Activated B cell treated with CpG ODN at 0.5 μM for 24 hours (primary cell): ENCODE data around the gene PIEZO2. TPM values are rescaled to one million over a fixed set of nuclear protein-coding genes. Genes with fewer than 3 reads are reported as not detected.

Experiments used
- ATAC-seq: fragments of 200-7000 bp; cut with Tn5 transposase; one replicate; pipeline ENCODE4 v1.10.0; 2021; ENCODE audit warnings: low read depth, mild to moderate bottlenecking, moderate library complexity
- CTCF ChIA-PET: fragments of 350-600 bp; sonication (Branson Sonifier 250); formaldehyde crosslinking; loops from one replicate; lab custom pipeline; 2021; ENCODE audit warnings: antibody characterized with exemption; lab: Charles Lee
- POLR2A ChIA-PET: fragments of 350-600 bp; sonication (Branson Sonifier 250); formaldehyde crosslinking; loops from one replicate; lab custom pipeline; 2021; ENCODE audit warnings: antibody characterized with exemption; lab: Charles Lee
- DNase-seq: peaks from one replicate; pipeline ENCODE4 v3.0.0; 2022
- H3K27ac Mint-ChIP-seq: one replicate; pipeline ENCODE4 v1.8.0; 2020; ENCODE audit warnings: mixed read lengths
- H3K27me3 Mint-ChIP-seq: one replicate; pipeline ENCODE4 v1.8.0; 2021; ENCODE audit warnings: mixed read lengths
- H3K36me3 Mint-ChIP-seq: one replicate; pipeline ENCODE4 v1.8.0; 2021; ENCODE audit warnings: low read depth, mixed read lengths
- H3K4me1 Mint-ChIP-seq: one replicate; pipeline ENCODE4 v1.8.0; 2021; ENCODE audit warnings: mixed read lengths
- H3K4me3 Mint-ChIP-seq: one replicate; pipeline ENCODE4 v1.8.0; 2020; ENCODE audit warnings: mild to moderate bottlenecking, mixed read lengths
- H3K9me3 Mint-ChIP-seq: one replicate; pipeline ENCODE4 v1.8.0; 2020; ENCODE audit warnings: mixed read lengths
- CTCF ChIP-seq: fragments of 200-600 bp; IDR thresholded peaks from one replicate; pipeline ENCODE4 v1.8.0; 2022; ENCODE audit warnings: antibody characterized with exemption, mild to moderate bottlenecking
- intact Hi-C: fragments of 100-400 bp; cut with micrococcal nuclease; formaldehyde crosslinking; loops from one replicate; pipeline ENCODE4 v1.15.1; 2024
- total RNA-seq: library from RNA; stranded (reverse); gene quantifications from 2 replicates; pipeline ENCODE4 v1.2.3, GENCODE V29; 2022

The PIEZO2 gene
- total RNA-seq, 1 donor from 2014 or later, result not detected

- ChIA-PET CTCF (no interaction called here), POLR2A (no interaction called here)
- H3K4me3 Mint-ChIP-seq, result no peak overlapping the region
- ATAC-seq (no peak), DNase-seq (no peak)
- no peak overlapping the region for H3K27ac Mint-ChIP-seq
- H3K4me1 Mint-ChIP-seq, result no peaks in the 10 kb centered on the region
- no peaks in the 10 kb centered on the region for H3K36me3 Mint-ChIP-seq
- no peaks in the 10 kb centered on the region for H3K9me3 Mint-ChIP-seq
- peaks cover 4% of the 10 kb centered on the region for H3K27me3 Mint-ChIP-seq
- intact Hi-C loops, result no loop called here
- no peak for TF ChIP-seq CTCF
Measured at GRCh38 chr18:10705786-10706185, 443.6 kb downstream of the PIEZO2 start.

GRCh38 chr18:10705291-10705690 is 444.1 kb downstream of the PIEZO2 start:
- POLR2A ChIA-PET, result no interaction called here
- no peak overlapping the region for H3K4me3 Mint-ChIP-seq
- intact Hi-C loops, result no loop called here
- no peaks in the 10 kb centered on the region for H3K9me3 Mint-ChIP-seq
- no peak overlapping the region for H3K27ac Mint-ChIP-seq
- no peaks in the 10 kb centered on the region for H3K4me1 Mint-ChIP-seq
- no peak for TF ChIP-seq CTCF
- no peaks in the 10 kb centered on the region for H3K36me3 Mint-ChIP-seq
- H3K27me3 Mint-ChIP-seq, result peaks cover 4% of the 10 kb centered on the region
- DNase-seq, result no peak
- no peak for ATAC-seq
- CTCF ChIA-PET, result no interaction called here

- DNase-seq (no peak), ATAC-seq (no peak)
- no peak for TF ChIP-seq CTCF
- Mint-ChIP-seq H3K36me3 (no peaks in the 10 kb centered on the region), H3K27ac (no peak overlapping the region), H3K27me3 (peaks cover 4% of the 10 kb centered on the region), H3K4me3 (no peak overlapping the region), H3K9me3 (no peaks in the 10 kb centered on the region), H3K4me1 (no peaks in the 10 kb centered on the region)
- ChIA-PET POLR2A (no interaction called here), CTCF (no interaction called here)
- intact Hi-C loops, result loop anchor here (5.0 kb wide), 1 partner anchor 140 kb away; no protein-coding TSS in a partner anchor
Measured at GRCh38 chr18:10702206-10702605, 447.2 kb downstream of the PIEZO2 start.

GRCh38 chr18:10690366-10690765 is 459.0 kb downstream of the PIEZO2 start:
- ATAC-seq (no peak), DNase-seq (no peak)
- ChIA-PET POLR2A (no interaction called here), CTCF (no interaction called here)
- no peak for TF ChIP-seq CTCF
- Mint-ChIP-seq H3K27me3 (peaks cover 7% of the 10 kb centered on the region), H3K36me3 (no peaks in the 10 kb centered on the region), H3K4me3 (no peak overlapping the region), H3K4me1 (no peaks in the 10 kb centered on the region), H3K27ac (no peak overlapping the region), H3K9me3 (peaks cover 4% of the 10 kb centered on the region)
- intact Hi-C loops, result no loop called here

GRCh38 chr18:10690035-10690329 is 459.4 kb downstream of the PIEZO2 start:
- TF ChIP-seq CTCF, result no peak
- H3K27ac Mint-ChIP-seq, result no peak overlapping the region
- ChIA-PET POLR2A (no interaction called here), CTCF (no interaction called here)
- intact Hi-C loops, result no loop called here
- no peak overlapping the region for H3K4me3 Mint-ChIP-seq
- peaks cover 4% of the 10 kb centered on the region for H3K9me3 Mint-ChIP-seq
- ATAC-seq (no peak), DNase-seq (no peak)
- H3K27me3 Mint-ChIP-seq, result peaks cover 6% of the 10 kb centered on the region
- H3K4me1 Mint-ChIP-seq, result no peaks in the 10 kb centered on the region
- H3K36me3 Mint-ChIP-seq, result no peaks in the 10 kb centered on the region
